Stimulated activated CD8-positive, alpha-beta memory T cell treated with anti-CD3 and anti-CD28 coated beads, Interleukin-12 subunit alpha, Interleukin-12 subunit beta, amount 100 ng/mL, for 1 hour (primary cell): ENCODE data around the gene ZBTB38.

Source experiments
- DNase-seq: peaks from one replicate; pipeline ENCODE4 v3.0.0-alpha.2; 2020; ENCODE audit warnings: low read depth

ZBTB38 gene, protein sequence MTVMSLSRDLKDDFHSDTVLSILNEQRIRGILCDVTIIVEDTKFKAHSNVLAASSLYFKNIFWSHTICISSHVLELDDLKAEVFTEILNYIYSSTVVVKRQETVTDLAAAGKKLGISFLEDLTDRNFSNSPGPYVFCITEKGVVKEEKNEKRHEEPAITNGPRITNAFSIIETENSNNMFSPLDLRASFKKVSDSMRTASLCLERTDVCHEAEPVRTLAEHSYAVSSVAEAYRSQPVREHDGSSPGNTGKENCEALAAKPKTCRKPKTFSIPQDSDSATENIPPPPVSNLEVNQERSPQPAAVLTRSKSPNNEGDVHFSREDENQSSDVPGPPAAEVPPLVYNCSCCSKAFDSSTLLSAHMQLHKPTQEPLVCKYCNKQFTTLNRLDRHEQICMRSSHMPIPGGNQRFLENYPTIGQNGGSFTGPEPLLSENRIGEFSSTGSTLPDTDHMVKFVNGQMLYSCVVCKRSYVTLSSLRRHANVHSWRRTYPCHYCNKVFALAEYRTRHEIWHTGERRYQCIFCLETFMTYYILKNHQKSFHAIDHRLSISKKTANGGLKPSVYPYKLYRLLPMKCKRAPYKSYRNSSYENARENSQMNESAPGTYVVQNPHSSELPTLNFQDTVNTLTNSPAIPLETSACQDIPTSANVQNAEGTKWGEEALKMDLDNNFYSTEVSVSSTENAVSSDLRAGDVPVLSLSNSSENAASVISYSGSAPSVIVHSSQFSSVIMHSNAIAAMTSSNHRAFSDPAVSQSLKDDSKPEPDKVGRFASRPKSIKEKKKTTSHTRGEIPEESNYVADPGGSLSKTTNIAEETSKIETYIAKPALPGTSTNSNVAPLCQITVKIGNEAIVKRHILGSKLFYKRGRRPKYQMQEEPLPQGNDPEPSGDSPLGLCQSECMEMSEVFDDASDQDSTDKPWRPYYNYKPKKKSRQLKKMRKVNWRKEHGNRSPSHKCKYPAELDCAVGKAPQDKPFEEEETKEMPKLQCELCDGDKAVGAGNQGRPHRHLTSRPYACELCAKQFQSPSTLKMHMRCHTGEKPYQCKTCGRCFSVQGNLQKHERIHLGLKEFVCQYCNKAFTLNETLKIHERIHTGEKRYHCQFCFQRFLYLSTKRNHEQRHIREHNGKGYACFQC (N-terminal part only)

DNA sequence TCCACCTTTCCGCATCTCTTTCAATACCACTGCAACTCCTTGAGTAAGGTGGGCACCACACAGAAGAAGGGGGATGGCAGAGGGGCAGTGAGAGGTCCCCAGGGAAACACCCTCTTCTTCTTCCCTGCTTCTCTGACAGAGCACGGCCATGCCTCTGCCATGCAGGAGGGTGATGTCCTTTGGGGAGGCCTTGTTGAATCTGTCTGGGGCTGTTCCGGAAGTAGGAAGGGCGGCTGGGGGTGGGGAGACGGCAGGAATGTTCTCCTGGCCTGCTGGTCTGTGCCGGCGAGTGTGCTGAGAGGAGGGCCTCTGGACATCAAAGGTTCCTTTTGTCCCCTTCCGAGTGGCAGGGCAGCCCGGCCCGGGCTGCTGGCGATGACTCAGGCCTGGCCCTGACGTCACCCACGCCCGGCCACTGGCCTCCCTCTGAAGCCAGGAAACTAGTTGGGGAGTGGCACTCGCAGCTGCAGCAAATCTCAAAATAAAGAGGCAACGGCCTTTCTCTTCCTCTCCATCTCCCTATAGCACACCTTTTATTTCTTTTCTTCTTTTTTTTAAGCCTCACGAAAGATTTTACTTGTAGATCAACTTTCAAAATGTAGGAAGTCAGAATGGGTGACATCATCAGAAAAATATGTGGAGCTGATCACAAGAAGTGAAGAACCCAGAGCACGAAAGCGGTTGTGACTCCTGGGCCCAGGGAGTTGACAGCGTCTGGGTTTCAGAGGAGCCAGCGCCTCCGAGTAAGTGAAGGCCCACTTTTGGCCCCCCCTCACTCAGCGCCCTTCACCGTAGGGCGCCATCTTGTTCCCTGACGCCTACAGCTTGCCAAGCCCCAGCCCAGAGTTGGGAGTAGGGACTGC is at the start of gene ZBTB38:
Gene ZBTB38, plus strand, starts transcription at position 443 of the 863 bp plus-strand sequence. CDS start 73,885 bp downstream, outside the sequence.
- no peak for DNase-seq

- no peak for DNase-seq
Measured at GRCh38 chr3:141320399-141321108, 47.8 kb upstream of the ZBTB38 start.

DNA sequence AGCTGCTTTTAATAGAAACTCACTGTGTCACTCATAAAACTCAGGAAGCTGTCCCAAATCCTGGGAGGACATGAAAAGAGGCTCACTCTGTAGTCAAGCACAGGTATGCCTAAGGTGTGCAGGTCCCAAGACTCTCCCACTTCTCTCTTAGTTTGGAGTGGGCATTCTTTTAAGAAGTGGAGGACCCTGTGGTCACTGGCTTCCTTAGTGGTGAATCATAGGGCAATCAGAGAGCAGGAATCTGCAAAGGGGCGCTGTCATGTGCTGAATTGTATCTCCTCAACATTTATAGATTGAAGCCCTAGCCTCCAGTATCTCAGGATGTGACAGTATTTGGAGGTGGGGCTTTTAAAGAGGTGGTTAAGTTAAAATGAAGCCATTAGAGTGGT is 47.2 kb upstream of the ZBTB38 start:
- DNase-seq = no peak

- DNase-seq = no peak
Measured at GRCh38 chr3:141323936-141324704, 44.2 kb upstream of the ZBTB38 start.

DNA sequence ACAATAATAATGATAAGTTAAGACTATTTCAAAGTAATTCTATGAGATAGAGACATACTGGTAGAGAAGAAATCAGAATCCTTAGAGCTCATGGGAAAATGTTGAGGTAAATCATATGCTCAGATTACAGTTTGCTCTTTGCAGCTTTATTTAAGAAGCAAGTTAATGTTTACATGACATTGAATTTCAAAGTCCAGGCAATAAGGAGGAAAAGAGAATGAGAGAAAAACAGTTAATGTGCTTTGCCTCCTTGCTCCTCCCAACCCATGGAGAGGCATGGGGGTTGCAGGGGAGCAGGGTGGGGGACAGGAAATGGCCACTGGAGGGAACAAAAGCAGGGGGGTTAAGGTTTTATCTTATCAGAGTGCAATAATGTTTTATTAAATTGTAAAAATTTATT is 42.2 kb upstream of the ZBTB38 start:
- no peak for DNase-seq

- DNase-seq = no peak
Measured at GRCh38 chr3:141326626-141327025, 41.7 kb upstream of the ZBTB38 start.

- no peak for DNase-seq
Measured at GRCh38 chr3:141328286-141329166, 39.8 kb upstream of the ZBTB38 start.

GRCh38 chr3:141330235-141330634 is 38.1 kb upstream of the ZBTB38 start:
- DNase-seq = no peak

DNA sequence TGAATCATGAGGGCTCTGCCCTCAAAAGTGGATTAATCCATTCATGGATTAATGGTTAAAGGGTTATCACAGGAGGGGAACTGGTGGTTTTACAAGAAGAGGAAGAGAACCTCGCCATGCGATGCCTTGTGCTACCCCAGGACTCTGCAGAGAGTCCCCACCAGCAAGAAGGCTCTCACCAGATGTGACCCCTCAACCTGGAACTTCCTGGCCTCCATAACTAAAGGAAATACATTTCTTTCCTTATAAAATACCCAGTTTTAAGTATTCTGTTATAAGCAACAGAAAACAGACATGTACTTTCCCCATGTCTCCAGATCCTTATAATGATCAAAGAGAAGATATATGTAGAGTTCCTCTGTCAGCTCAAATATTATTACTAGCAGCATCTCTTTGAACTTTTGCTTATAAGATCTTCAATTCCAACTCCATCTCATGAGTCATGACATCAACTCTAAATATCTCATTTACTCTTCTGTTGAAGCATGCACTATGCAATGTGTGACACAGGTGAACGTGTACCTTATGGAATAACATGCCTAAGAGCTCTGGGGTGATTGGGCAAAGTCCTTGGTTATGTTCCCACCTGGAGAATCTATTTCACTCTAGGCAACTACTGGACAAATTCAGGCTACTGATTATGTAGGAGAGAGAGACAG is 37.5 kb upstream of the ZBTB38 start:
- no peak for DNase-seq

DNA sequence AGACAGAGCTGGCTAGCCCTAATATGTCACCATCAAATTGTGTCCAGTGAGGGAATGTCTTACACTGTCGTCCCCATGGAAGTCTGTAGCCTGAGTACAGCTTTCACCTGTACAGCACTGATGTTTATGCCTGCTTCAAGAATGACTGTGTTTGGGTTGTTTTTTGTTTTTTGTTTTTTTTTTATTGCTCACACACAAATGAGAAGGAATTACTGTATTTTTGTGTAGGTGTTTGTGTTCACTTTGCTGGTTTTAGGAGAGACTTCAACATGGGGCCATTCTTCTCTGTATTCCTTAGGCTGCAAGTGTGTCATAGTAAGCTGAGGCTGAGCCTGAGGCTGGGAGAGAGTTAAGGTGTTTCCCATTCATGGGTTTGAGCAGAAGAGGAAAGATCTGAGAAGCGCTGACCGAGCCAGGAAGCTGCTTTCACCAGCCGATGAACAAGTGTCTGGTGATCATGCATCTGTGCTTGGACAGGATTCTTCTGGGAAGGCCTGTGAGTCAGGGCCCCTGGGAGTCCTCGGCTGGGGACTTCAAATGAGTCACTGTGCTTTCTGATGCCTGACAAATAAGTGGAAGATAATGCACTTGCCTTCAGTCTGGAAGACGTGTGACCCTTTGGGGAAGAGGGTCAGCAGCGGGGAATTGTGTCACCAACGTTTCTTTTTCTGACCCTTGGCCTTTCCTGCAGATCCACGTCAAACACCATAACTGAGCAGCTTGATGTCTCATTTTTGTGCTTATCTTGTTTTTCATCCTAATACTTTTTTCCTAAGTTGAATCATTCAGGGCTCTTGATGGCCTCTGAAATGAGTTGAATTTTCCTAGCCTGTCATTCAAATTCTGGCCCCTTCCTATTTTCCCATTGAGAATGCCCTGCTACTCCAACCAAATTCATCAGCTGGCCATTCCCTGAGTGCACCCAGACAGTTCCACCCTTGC is 36.7 kb upstream of the ZBTB38 start:
- no peak for DNase-seq

DNA sequence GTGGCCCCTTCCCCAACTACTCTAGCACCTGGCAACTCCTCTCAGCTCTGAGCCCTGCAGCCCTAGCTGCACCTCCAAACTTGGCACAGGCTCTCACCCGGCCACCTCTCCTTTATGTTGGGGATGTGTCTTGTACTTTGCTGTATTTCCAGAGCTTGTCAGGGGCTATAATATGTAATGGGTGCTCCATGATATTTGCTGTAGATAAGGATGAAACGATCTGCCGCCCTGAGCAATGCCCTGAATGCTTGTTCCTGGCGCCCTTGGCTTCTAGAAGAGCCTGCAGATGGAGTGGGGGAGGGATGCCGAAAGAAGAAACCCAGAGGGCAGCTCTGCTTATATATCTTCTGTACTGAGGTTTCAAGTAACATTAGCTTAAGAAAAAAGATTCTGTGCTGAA is 35.9 kb upstream of the ZBTB38 start:
- no peak for DNase-seq

GRCh38 chr3:141333836-141334626 is 34.3 kb upstream of the ZBTB38 start:
- no peak for DNase-seq

DNA sequence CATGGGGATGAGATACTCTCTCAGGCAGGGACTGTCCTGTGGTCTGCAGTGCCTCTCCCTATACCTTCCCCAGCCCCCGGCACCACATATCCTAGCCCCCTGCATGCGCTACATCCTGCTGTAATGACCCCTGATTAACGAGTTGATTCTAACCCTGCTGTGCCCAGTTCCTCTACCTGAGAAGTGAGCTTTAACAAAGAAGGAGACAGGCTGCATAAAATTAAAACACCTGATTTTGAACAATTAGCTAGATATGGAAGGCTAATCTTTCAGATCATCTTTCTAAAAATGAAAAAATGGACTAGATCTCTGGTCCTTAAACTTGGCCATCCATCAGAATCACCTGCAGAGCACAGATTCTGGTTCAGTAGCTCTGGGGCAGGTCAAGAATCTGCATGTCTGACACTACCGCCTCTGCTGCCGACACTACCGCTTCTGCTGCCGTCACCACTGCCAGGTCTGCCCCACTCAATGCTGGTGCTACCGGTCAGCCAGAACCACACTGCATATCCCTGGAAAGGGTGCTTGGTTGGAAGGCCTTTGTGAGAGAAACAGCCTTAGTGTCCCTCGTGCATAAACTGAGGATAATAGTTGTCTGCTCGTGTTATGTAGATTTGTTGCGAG is 33.6 kb upstream of the ZBTB38 start:
- DNase-seq = no peak

GRCh38 chr3:141335531-141336061 is 32.7 kb upstream of the ZBTB38 start:
- DNase-seq = no peak

- DNase-seq = no peak
Measured at GRCh38 chr3:141336672-141337522, 31.4 kb upstream of the ZBTB38 start.
